ENCODE results near the gene VAV2. TPM values are rescaled to one million over a fixed set of nuclear protein-coding genes. Genes with fewer than 3 reads are reported as not detected.

VAV2 gene
- polyA plus RNA-seq, 1 of the 3 experiments (the other 2 are of a cell fraction): 14.9 TPM

DNA sequence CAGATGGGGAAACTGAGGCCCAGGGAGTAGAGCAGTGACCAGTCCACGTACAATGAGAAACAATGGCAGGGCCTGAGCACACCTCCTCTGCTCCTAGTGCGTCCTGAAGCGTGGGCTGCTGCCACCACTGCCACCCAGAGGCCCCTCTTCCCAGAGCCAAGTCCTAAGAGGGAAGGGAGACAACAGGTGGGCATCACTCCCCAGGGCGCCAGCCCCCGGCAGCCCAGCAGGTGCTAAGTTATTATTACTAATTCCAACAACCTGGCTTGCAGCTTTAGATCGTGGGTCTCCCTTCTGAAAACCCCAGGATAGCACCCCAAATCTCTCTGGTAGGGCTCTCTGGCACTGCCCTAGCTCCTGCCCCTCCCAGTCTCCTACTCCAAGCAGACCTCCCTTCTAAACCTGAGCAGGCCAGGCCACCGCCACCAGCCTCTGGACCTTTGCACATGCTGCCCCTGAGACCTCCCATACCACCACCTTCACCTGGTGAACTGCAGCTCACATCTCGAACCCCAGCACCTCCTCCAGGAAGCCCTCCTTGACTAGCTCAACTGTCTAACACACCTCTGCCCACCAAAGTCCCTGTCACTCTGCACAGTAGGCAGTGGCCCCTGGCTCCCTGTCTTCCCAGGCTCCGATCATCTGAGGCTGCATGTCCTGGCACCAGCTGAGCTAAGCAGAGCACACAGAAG lies 65.8 kb downstream of the VAV2 start:
- H3K79me2 ChIP-seq (ENCODE audit: insufficient read depth): peaks cover 91% of the 10 kb centered on the region
- H3K36me3 ChIP-seq (replicated peaks in 1 of 2; ENCODE audit: control insufficient read depth in 1 of 2, insufficient read depth in 2 of 2, low read length in 1 of 2): no peaks in the 10 kb centered on the region
- H3K27me3 ChIP-seq (ENCODE audit: insufficient read depth): no peaks in the 10 kb centered on the region
- H3K9me3 ChIP-seq: no peaks in the 10 kb centered on the region
- H3K4me2 ChIP-seq: no peak overlapping the region
- H3F3A ChIP-seq (replicated peaks; ENCODE audit: insufficient read depth): peaks cover 4% of the 10 kb centered on the region
- 96% methylated on average over 8 of the region's 9 CpGs for WGBS (ENCODE audit: low lambda C conversion rate)
- no peaks in the 10 kb centered on the region for H3K9me2 ChIP-seq
- ChIA-PET POLR2A (no interaction called here), CTCF (interaction anchor here (1.4 to 1.9 kb wide), 4 partner anchors 9 to 144 kb away, joined by 3 to 6 read pairs (median 4); no protein-coding TSS in a partner anchor)
- no peak overlapping the region; a peak in 1 of 4 replicates for H3K27ac ChIP-seq (ENCODE audit: low read depth in 2 of 2, low read length in 1 of 2)
- DNase-seq: no peak
- peaks cover 86% of the 10 kb centered on the region for H4K20me1 ChIP-seq (ENCODE audit: insufficient read depth)
- no peak overlapping the region for H3K9ac ChIP-seq
- no peak overlapping the region for H2AFZ ChIP-seq (ENCODE audit: low read depth)
- H3K4me1 ChIP-seq (ENCODE audit: control insufficient read depth in 1 of 2, insufficient read depth in 2 of 2, low read depth in 1 of 2, low read length in 1 of 2): peaks cover 0 to 60% of the 10 kb centered on the region in 2 experiments; a peak in 1 of 4 replicates
- H3K4me3 ChIP-seq (ENCODE audit: low read depth in 2 of 2, low read length in 1 of 2): no peak overlapping the region
- no peak for TF ChIP-seq YY1 (IDR thresholded peaks at IDR 0.05; ENCODE audit: low read depth)
- TF ChIP-seq, protein P1, sequence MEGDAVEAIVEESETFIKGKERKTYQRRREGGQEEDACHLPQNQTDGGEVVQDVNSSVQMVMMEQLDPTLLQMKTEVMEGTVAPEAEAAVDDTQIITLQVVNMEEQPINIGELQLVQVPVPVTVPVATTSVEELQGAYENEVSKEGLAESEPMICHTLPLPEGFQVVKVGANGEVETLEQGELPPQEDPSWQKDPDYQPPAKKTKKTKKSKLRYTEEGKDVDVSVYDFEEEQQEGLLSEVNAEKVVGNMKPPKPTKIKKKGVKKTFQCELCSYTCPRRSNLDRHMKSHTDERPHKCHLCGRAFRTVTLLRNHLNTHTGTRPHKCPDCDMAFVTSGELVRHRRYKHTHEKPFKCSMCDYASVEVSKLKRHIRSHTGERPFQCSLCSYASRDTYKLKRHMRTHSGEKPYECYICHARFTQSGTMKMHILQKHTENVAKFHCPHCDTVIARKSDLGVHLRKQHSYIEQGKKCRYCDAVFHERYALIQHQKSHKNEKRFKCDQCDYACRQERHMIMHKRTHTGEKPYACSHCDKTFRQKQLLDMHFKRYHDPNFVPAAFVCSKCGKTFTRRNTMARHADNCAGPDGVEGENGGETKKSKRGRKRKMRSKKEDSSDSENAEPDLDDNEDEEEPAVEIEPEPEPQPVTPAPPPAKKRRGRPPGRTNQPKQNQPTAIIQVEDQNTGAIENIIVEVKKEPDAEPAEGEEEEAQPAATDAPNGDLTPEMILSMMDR (IDR thresholded peaks at IDR 0.05): no peak
- TF ChIP-seq RFX5 (IDR thresholded peaks at IDR 0.05; ENCODE audit: low read length): no peak
- TF ChIP-seq POLR2AphosphoS5 (IDR thresholded peaks at IDR 0.05; ENCODE audit: low read depth, low read length): no peak
- TF ChIP-seq FOXM1 (IDR thresholded peaks at IDR 0.05; ENCODE audit: low read depth): no peak
- no peak for TF ChIP-seq RXRA (IDR thresholded peaks at IDR 0.05; ENCODE audit: borderline replicate concordance, low read depth)
- TF ChIP-seq, protein P2, sequence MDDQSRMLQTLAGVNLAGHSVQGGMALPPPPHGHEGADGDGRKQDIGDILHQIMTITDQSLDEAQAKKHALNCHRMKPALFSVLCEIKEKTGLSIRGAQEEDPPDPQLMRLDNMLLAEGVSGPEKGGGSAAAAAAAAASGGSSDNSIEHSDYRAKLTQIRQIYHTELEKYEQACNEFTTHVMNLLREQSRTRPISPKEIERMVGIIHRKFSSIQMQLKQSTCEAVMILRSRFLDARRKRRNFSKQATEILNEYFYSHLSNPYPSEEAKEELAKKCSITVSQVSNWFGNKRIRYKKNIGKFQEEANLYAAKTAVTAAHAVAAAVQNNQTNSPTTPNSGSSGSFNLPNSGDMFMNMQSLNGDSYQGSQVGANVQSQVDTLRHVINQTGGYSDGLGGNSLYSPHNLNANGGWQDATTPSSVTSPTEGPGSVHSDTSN (IDR thresholded peaks at IDR 0.05): no peak
- no peak for TF ChIP-seq TCF12 (IDR thresholded peaks at IDR 0.05)
- no peak for TF ChIP-seq TAF1 (IDR thresholded peaks at IDR 0.05; ENCODE audit: borderline replicate concordance, low read depth, low read length)
- TF ChIP-seq MEF2A (IDR thresholded peaks at IDR 0.05; ENCODE audit: borderline replicate concordance, low read depth): no peak
- TF ChIP-seq EP300 (IDR thresholded peaks at IDR 0.05; ENCODE audit: borderline replicate concordance in 1 of 2, low read depth in 1 of 2, low read length in 1 of 2): no peak
- TF ChIP-seq, protein P3, sequence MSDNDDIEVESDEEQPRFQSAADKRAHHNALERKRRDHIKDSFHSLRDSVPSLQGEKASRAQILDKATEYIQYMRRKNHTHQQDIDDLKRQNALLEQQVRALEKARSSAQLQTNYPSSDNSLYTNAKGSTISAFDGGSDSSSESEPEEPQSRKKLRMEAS (IDR thresholded peaks at IDR 0.05; ENCODE audit: low read depth): no peak
- no peak for TF ChIP-seq NFIC (IDR thresholded peaks at IDR 0.05; ENCODE audit: borderline replicate concordance)
- TF ChIP-seq, protein P4, sequence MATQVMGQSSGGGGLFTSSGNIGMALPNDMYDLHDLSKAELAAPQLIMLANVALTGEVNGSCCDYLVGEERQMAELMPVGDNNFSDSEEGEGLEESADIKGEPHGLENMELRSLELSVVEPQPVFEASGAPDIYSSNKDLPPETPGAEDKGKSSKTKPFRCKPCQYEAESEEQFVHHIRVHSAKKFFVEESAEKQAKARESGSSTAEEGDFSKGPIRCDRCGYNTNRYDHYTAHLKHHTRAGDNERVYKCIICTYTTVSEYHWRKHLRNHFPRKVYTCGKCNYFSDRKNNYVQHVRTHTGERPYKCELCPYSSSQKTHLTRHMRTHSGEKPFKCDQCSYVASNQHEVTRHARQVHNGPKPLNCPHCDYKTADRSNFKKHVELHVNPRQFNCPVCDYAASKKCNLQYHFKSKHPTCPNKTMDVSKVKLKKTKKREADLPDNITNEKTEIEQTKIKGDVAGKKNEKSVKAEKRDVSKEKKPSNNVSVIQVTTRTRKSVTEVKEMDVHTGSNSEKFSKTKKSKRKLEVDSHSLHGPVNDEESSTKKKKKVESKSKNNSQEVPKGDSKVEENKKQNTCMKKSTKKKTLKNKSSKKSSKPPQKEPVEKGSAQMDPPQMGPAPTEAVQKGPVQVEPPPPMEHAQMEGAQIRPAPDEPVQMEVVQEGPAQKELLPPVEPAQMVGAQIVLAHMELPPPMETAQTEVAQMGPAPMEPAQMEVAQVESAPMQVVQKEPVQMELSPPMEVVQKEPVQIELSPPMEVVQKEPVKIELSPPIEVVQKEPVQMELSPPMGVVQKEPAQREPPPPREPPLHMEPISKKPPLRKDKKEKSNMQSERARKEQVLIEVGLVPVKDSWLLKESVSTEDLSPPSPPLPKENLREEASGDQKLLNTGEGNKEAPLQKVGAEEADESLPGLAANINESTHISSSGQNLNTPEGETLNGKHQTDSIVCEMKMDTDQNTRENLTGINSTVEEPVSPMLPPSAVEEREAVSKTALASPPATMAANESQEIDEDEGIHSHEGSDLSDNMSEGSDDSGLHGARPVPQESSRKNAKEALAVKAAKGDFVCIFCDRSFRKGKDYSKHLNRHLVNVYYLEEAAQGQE (IDR thresholded peaks at IDR 0.05; ENCODE audit: low read depth, low read length): no peak
- no peak for TF ChIP-seq ELF1 (IDR thresholded peaks at IDR 0.05)

Data from SK-N-SH (cell line).